Bronchus fibroblast of lung (primary cell): ENCODE results near the gene CCDC102B. TPM values are rescaled to one million over a fixed set of nuclear protein-coding genes. Genes with fewer than 3 reads are reported as not detected.

Experiments used
- total RNA-seq: library from RNA; depleted of rRNA; stranded (reverse); fragments of >200 nt; gene quantifications from 2 replicates; pipeline ENCODE4 v1.2.3, GENCODE V29; 2015

CCDC102B gene
- total RNA-seq: 2.4 and 5.4 TPM in 2 replicates

DNA sequence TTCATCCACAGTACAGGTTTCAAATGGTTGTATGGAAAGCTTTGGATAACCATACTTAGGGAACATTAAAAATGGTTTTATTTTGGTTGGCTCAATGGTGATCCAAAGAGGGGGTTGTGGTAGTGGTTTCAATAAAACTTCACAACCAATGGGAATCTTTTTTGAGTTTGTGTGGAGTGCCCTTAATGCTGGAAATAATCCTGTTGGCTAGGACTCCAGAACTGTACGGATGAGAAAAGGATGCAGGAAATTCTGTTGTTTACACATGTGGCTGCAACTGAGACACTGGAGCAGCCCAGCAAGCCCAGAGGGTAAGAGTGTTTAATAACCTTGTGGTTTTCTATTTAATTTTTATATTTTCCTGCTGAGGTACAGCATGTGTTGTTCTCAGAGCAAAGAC, at the start of gene CCDC102B:
TSS of gene CCDC102B (plus strand) at position 210 of the 400 bp plus-strand sequence. CDS start 38,684 bp downstream, outside the sequence.

Other genes starting within 250 kb of the CCDC102B start
- gene TMX3, start 83.0 kb upstream of the CCDC102B start, total RNA-seq: 26.5 and 34.1 TPM in 2 replicates